Fibroblast of mammary gland (primary cell): ENCODE measurements around the gene LAMTOR1.

Source experiments
- DNase-seq: peaks from one replicate; pipeline ENCODE4 v3.0.0-alpha.2; 2010; ENCODE audit warnings: low read depth
- H3K4me3 ChIP-seq: 2 replicates; pipeline ENCODE4 v1.5.1; 2011; ENCODE audit warnings: low read depth, mild to moderate bottlenecking, low read length, moderate library complexity; ENCODE audit not compliant: control insufficient read depth
- CTCF ChIP-seq: conservative IDR thresholded peaks from 2 replicates; pipeline ENCODE4 v1.5.1; 2011; ENCODE audit warnings: low read depth, low read length, inconsistent platforms; ENCODE audit not compliant: control insufficient read depth, insufficient read depth

The LAMTOR1 gene

GRCh38 chr11:72100009-72100408, 3.1 kb downstream of the LAMTOR1 start:
- no peak for TF ChIP-seq CTCF

GRCh38 chr11:72098741-72099140, 4.4 kb downstream of the LAMTOR1 start:
- TF ChIP-seq CTCF: no peak
- no peak overlapping the region for H3K4me3 ChIP-seq

More at GRCh38 chr11:72100009-72100408, 3.1 kb downstream of the LAMTOR1 start:
- H3K4me3 ChIP-seq: no peak overlapping the region
- DNase-seq: no peak

GRCh38 chr11:72091292-72091691, 11.8 kb downstream of the LAMTOR1 start:
- peak; percentile 70 for DNase-seq
- peak; percentile 89 for TF ChIP-seq CTCF
- H3K4me3 ChIP-seq: no peak overlapping the region

More at GRCh38 chr11:72098741-72099140, 4.4 kb downstream of the LAMTOR1 start:
- DNase-seq: no peak

GRCh38 chr11:72088076-72088808, 14.9 kb downstream of the LAMTOR1 start:
- TF ChIP-seq CTCF: no peak
- no peak for DNase-seq
- no peak overlapping the region for H3K4me3 ChIP-seq

GRCh38 chr11:72085621-72086351, 17.3 kb downstream of the LAMTOR1 start:
- no peak for DNase-seq
- H3K4me3 ChIP-seq: no peak overlapping the region
- no peak for TF ChIP-seq CTCF

GRCh38 chr11:72084965-72085364, 18.1 kb downstream of the LAMTOR1 start:
- no peak for DNase-seq
- no peak overlapping the region for H3K4me3 ChIP-seq
- no peak for TF ChIP-seq CTCF
